Peyer's patch (tissue), 4 donors: ENCODE measurements around the gene TAGAP. TPM values are rescaled to one million over a fixed set of nuclear protein-coding genes. Genes with fewer than 3 reads are reported as not detected.
"Not testable (repeated sequence)": the region's sequence is repeated elsewhere in the genome, so short reads cannot be mapped to it uniquely, and the experiment has no call there.

Source experiments
- DNase-seq, 3 donors: peaks; one replicate each; pipeline ENCODE4 v3.0.0-alpha.2; 2017 to 2019
- H3K27ac ChIP-seq, 4 donors: fragments of 200-600 bp; sonication (generic); one replicate each; pipeline ENCODE4 v1.5.1; 2016 to 2019
- H3K27me3 ChIP-seq, 2 donors: fragments of 200-600 bp; sonication (generic); one replicate each; pipeline ENCODE4 v1.5.1; 2019
- H3K36me3 ChIP-seq, 3 donors: fragments of 200-600 bp; sonication (generic); one replicate each; pipeline ENCODE4 v1.5.1; 2016 to 2019
- H3K4me1 ChIP-seq, 4 donors: fragments of 200-600 bp; sonication (generic); one replicate each; pipeline ENCODE4 v1.5.1; 2016 to 2019
- H3K4me3 ChIP-seq, 4 donors: fragments of 200-600 bp; sonication (generic); 1 replicate in 3 of 4; 2 replicates in 1 of 4; pipeline ENCODE4 v1.5.1; 2016 to 2019; ENCODE audit warnings: mild to moderate bottlenecking in 1 of 4
- H3K9me3 ChIP-seq, 4 donors: fragments of 200-600 bp; sonication (generic); one replicate each; pipeline ENCODE4 v1.5.1; 2016 to 2019; ENCODE audit warnings: mild to moderate bottlenecking in 1 of 4
- CTCF ChIP-seq, 6 experiments: fragments of 450-650 bp in 4 of 6; fragments of 200-600 bp in 2 of 6; sonication (generic) in 1 of 6; IDR thresholded peaks; one replicate each; pipeline ENCODE4 v1.5.1; 2017 to 2019; ENCODE audit warnings: antibody characterized with exemption in 6 of 6, mild to moderate bottlenecking in 3 of 6, moderate library complexity in 1 of 6
- POLR2A ChIP-seq, 2 donors: fragments of 450-650 bp; IDR thresholded peaks; one replicate each; pipeline ENCODE4 v1.5.1; 2017; ENCODE audit warnings: antibody characterized with exemption in 2 of 2, mild to moderate bottlenecking in 2 of 2, moderate library complexity in 2 of 2
- total RNA-seq, 4 donors: library from RNA; depleted of rRNA; stranded (reverse); fragments of >200 nt; gene quantifications; one replicate each; pipeline ENCODE4 v1.1.0, GENCODE V29; 2016

TAGAP gene
- total RNA-seq, 4 donors from 2014 or later: 3.9 to 18.2 (median 5.4) TPM

- Histone ChIP-seq H3K36me3 (peaks cover 0 to 5% (median 0%) of the 10 kb centered on the region in 3 donors), H3K27ac (peak overlapping the region in 2 of 4 donors; percentile 6 to 25)
- TF ChIP-seq CTCF (IDR thresholded peaks at IDR 0.05) (no peak), POLR2A (IDR thresholded peaks at IDR 0.05) (no peak)
These were observed 11.4 kb downstream of the TAGAP start for GRCh38 chr6:159033160-159034049.

GRCh38 chr6:159031846-159032245 is 12.9 kb downstream of the TAGAP start:
- DNase-seq: no peak
- TF ChIP-seq POLR2A (IDR thresholded peaks at IDR 0.05) (no peak), CTCF (IDR thresholded peaks at IDR 0.05) (no peak)
- no peaks in the 10 kb centered on the region for H3K9me3 ChIP-seq
- H3K27me3 ChIP-seq: no peaks in the 10 kb centered on the region
- no peaks in the 10 kb centered on the region for H3K4me1 ChIP-seq
- no peak overlapping the region for H3K4me3 ChIP-seq
- H3K27ac ChIP-seq: no peak overlapping the region
- H3K36me3 ChIP-seq: peaks cover 0 to 5% (median 0%) of the 10 kb centered on the region in 3 donors

More at GRCh38 chr6:159033160-159034049, 11.4 kb downstream of the TAGAP start:
- Histone ChIP-seq H3K4me3 (no peak overlapping the region), H3K4me1 (no peaks in the 10 kb centered on the region), H3K27me3 (no peaks in the 10 kb centered on the region), H3K9me3 (no peaks in the 10 kb centered on the region)
- DNase-seq: no peak

- H3K4me1 ChIP-seq: no peaks in the 10 kb centered on the region
- H3K9me3 ChIP-seq: peaks cover 0 to 10% (median 3%) of the 10 kb centered on the region in 4 donors
- H3K27me3 ChIP-seq: no peaks in the 10 kb centered on the region
- H3K27ac ChIP-seq: no peak overlapping the region
- no peak overlapping the region for H3K4me3 ChIP-seq
- no peak for TF ChIP-seq POLR2A (IDR thresholded peaks at IDR 0.05)
- no peak for TF ChIP-seq CTCF (IDR thresholded peaks at IDR 0.05)
- no peaks in the 10 kb centered on the region for H3K36me3 ChIP-seq
- DNase-seq: no peak
These were observed 14.6 kb downstream of the TAGAP start for GRCh38 chr6:159030168-159030567.

- not testable (repeated sequence) for H3K27me3 ChIP-seq, H3K27ac ChIP-seq, H3K36me3 ChIP-seq, H3K4me3 ChIP-seq, DNase-seq, H3K4me1 ChIP-seq
- peaks cover 0 to 15% (median 7%) of the 10 kb centered on the region in 4 donors for H3K9me3 ChIP-seq
These were observed 19.6 kb downstream of the TAGAP start for GRCh38 chr6:159025224-159025623.

- H3K27ac ChIP-seq: no peak overlapping the region
- DNase-seq: no peak
- H3K9me3 ChIP-seq: peaks cover 0 to 15% (median 7%) of the 10 kb centered on the region in 4 donors
- H3K36me3 ChIP-seq: no peaks in the 10 kb centered on the region
- H3K4me1 ChIP-seq: no peaks in the 10 kb centered on the region
- TF ChIP-seq POLR2A (IDR thresholded peaks at IDR 0.05) (no peak), CTCF (IDR thresholded peaks at IDR 0.05) (no peak)
- no peaks in the 10 kb centered on the region for H3K27me3 ChIP-seq
- H3K4me3 ChIP-seq: no peak overlapping the region
These were observed 20.9 kb downstream of the TAGAP start for GRCh38 chr6:159023893-159024292.

GRCh38 chr6:159020011-159020410 is 24.8 kb downstream of the TAGAP start:
- H3K4me3 ChIP-seq: no peak overlapping the region
- no peak for TF ChIP-seq CTCF (IDR thresholded peaks at IDR 0.05)
- TF ChIP-seq POLR2A (IDR thresholded peaks at IDR 0.05): no peak
- DNase-seq: no peak
- H3K4me1 ChIP-seq: no peaks in the 10 kb centered on the region
- H3K27me3 ChIP-seq: no peaks in the 10 kb centered on the region
- H3K9me3 ChIP-seq: peaks cover 0 to 6% (median 2%) of the 10 kb centered on the region in 4 donors
- no peaks in the 10 kb centered on the region for H3K36me3 ChIP-seq
- no peak overlapping the region for H3K27ac ChIP-seq
